ENCODE data around the gene RAB7B. TPM values are rescaled to one million over a fixed set of nuclear protein-coding genes. Genes with fewer than 3 reads are reported as not detected.

Gene RAB7B
- total RNA-seq, 1 donor from 2014 or later = not detected

DNA sequence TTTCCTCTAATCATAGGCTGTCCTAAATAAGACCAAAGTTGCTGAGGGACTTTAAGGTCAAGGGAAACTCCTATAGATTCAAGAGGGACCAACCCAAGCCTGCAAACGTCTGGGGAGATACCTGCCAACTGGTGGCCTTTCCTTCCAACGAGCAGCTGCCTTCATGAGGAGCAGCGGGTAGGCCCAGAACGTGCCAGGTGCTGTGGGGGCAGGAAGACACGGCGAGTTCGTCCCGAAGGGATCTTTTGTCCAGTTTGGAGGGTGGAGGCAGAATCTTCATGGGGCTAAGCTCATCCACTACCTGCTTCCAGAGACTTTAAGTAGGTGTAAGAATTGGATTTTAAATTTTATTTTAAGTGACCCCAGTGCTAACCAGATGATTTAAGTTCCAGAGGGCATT is 34.0 kb downstream of the RAB7B start:
- Mint-ChIP-seq H3K9me3 (peaks cover 10% of the 10 kb centered on the region), H3K36me3 (ENCODE audit: low read depth) (no peaks in the 10 kb centered on the region)

DNA sequence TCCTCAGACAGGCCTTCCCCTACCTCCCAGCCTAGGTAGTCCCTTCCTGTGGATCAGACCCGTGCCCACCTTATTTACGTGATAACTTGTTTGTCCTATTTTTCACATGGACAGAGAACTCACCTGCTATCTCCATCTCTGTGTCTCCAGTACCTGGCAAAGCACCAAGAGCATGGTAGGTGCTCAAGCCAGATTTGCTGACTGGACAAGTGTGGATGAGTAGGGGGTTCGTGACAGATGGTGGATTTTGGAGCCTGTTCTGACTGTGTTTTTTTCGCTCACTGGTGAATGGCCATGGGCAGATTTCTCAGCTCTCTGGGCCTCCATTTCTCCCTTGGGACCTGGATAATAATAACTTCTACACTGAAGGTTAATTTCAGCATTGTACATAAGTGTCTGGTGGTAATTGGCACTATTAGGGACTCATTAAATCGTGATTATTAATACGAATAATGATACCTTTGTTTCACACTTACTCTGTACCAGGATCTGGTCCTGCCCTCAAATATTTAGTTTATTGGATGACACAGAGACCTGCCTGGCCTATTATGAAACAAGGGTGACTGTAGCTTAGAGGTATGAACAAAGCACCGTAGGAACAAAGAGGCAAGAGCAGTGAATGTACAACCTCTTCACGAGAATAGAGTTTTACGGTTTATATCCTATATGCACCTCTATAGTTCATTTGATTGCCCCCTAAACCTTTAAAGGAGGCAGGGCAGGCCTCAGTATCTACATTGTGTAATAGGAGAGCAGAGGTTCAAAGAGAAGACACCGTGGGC is 35.5 kb downstream of the RAB7B start:
- H3K36me3 Mint-ChIP-seq (ENCODE audit: low read depth) = no peaks in the 10 kb centered on the region
- intact Hi-C loops (cut with micrococcal nuclease) = no loop called here

More for the DNA sequence above, 34.0 kb downstream of the RAB7B start:
- Mint-ChIP-seq H3K4me3 (no peak overlapping the region), H3K27me3 (peaks cover 3% of the 10 kb centered on the region), H3K4me1 (peaks cover 6% of the 10 kb centered on the region), H3K27ac (no peak overlapping the region)
- no peak for DNase-seq
- intact Hi-C loops (cut with micrococcal nuclease) = no loop called here

DNA sequence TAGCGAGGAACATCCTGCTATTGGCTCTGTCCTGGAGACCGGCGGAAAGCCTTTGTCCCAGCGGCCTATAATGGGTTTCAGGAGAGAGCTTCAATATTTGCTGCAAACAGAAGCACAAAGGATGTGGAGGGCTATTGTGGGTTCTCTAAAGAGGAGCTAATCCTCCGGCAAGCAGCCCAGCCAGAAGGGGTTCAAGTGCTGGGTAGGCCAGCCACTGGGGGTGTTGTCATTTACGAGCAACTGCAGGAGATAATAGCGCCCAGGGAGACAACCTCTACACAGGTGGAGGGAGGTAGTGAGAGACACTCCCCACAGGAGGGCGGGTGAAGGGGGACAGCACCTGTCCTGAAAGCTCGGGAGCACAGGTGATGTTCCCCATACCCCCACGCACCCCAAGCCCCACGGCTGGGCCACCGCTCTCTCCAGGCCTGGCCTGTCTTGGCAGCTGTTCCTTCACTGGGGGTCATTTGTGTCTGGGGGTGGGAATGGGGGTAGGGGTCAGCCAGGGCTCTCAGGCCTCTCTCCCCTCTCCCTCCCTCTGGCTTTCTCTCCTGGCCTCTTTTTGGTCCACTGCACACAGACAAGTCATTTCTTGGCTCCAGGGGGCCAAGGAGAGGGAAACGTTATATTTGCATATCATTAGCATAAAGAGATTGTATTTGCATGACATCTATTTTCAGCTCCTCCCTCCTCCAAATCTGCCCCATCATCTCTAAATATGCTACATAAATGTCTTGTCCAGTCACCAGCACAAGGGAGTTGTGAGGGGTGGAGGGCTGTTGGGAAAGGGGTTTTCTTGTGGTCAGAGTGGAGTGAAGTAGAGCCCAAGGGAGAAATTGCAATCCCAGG is 37.9 kb downstream of the RAB7B start:
- no peaks in the 10 kb centered on the region for H3K9me3 Mint-ChIP-seq
- H3K27ac Mint-ChIP-seq = no peak overlapping the region
- intact Hi-C loops (cut with micrococcal nuclease) = no loop called here
- no peaks in the 10 kb centered on the region for H3K36me3 Mint-ChIP-seq (ENCODE audit: low read depth)
- H3K4me3 Mint-ChIP-seq = no peak overlapping the region
- peaks cover 2% of the 10 kb centered on the region for H3K27me3 Mint-ChIP-seq
- no peak for DNase-seq
- peaks cover 14% of the 10 kb centered on the region for H3K4me1 Mint-ChIP-seq

More for the DNA sequence above, 35.5 kb downstream of the RAB7B start:
- Mint-ChIP-seq H3K9me3 (no peaks in the 10 kb centered on the region), H3K27me3 (peaks cover 2% of the 10 kb centered on the region), H3K4me3 (no peak overlapping the region), H3K4me1 (peaks cover 3% of the 10 kb centered on the region), H3K27ac (no peak overlapping the region)
- no peak for DNase-seq

DNA sequence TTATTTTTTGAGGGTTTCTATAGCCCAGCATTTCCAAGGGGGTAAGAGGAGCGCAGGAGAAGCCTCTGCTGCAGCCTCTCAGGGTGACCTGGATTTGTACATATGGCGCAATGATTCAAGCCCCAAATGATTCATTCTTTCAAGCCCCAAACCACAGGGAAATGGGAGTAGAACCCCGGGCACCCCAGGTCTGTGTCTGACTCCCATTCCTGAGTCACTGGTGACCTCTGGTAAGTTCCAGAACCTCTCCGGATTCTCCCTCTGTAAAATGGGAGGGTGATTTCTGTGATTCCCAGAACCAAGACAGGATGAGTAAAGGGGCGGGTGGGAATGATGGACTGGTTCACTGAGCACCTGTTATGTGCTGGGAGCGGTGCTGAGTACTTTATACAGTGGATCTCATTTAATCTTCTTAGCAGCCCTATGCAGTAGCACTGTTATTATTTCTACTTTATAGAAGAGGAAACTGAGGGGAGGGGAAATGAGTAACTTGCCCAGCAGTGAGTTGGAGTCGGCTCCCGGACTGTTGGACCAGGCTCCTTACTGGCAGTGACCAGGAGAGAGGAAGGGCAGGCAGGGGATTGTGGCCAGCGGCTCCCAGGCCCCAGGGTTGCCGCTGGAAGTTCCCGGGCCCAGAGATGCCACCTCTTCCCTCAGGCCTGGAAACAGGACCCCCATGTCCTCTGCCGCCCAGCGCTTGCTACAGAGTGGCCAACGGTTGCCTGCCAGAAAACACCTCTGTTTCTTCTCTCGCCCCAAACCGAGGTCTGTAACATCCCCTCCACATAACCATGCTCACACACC is 39.6 kb downstream of the RAB7B start:
- H3K27ac Mint-ChIP-seq = no peak overlapping the region
- no peak for DNase-seq
- peaks cover 10% of the 10 kb centered on the region for H3K27me3 Mint-ChIP-seq
- H3K4me1 Mint-ChIP-seq = peaks cover 14% of the 10 kb centered on the region
- H3K36me3 Mint-ChIP-seq (ENCODE audit: low read depth) = no peaks in the 10 kb centered on the region
- H3K4me3 Mint-ChIP-seq = no peak overlapping the region
- intact Hi-C loops (cut with micrococcal nuclease) = no loop called here
- H3K9me3 Mint-ChIP-seq = no peaks in the 10 kb centered on the region

DNA sequence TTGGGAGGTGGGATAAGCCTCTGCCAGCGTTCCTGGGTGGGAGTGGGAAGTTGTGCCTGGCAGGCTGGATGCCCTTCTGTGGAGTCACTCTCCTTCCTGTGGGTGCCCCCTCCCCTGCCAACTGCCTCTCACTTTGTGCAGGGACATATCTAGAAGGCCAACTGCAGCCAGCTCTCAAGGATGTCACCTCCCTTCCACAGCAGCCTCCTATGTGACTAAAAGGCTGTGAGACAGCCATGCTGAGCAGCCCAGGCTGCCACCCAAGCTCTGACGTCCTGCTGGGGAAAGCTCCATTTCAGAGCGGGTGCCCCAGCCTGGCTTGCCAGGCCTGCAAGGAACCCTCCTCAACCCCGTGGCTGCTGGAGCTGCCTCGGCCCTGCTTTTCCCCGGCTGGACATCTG is 40.4 kb downstream of the RAB7B start:
- H3K4me3 Mint-ChIP-seq = no peak overlapping the region
- intact Hi-C loops (cut with micrococcal nuclease) = no loop called here
- no peak overlapping the region for H3K27ac Mint-ChIP-seq
- peaks cover 11% of the 10 kb centered on the region for H3K27me3 Mint-ChIP-seq
- peaks cover 14% of the 10 kb centered on the region for H3K4me1 Mint-ChIP-seq
- DNase-seq = no peak
- H3K36me3 Mint-ChIP-seq (ENCODE audit: low read depth) = no peaks in the 10 kb centered on the region
- H3K9me3 Mint-ChIP-seq = no peaks in the 10 kb centered on the region

DNA sequence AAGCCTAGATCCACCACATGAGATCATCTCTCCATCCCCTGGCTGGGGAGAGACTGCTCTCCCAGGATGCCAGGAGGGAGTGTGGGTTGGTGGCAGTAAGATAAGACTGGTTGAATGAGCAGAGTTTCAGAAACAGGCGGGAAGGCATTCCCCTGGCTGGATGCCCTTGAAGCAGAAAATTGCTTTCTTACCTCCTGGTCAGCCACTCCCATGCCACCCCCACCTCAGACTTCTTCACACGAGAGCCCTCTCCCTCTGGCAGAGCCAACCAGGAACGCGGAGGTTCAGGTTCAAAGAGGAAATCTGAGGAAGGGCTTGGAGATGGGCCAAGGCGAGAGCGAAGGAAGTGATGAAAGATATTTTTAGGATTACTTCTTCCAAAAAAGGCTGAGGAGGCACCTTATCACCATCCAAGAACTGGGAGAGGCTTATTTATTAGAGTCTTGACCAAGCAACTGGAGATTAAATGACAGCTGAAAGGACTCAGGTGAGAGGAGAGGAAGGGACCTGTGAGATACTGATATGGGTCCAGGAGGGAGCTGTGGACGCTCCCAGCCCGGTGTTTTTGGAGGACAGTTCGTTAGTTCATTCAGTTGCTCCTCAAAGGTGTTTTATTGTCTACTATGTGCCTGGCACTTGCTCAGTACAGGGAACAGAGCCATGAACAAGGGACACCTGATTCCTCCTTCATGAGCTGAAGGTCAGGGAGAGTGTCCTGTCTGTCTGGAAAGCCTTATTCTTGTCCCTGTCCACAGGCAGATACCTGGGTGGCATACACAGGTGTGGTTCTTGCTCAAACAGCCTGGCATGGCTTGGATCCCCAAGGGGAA is 41.0 kb downstream of the RAB7B start:
- no peaks in the 10 kb centered on the region for H3K9me3 Mint-ChIP-seq
- H3K27me3 Mint-ChIP-seq = peaks cover 13% of the 10 kb centered on the region
- peaks cover 14% of the 10 kb centered on the region for H3K4me1 Mint-ChIP-seq
- H3K27ac Mint-ChIP-seq = no peak overlapping the region
- DNase-seq = no peak
- no peaks in the 10 kb centered on the region for H3K36me3 Mint-ChIP-seq (ENCODE audit: low read depth)
- H3K4me3 Mint-ChIP-seq = no peak overlapping the region
- intact Hi-C loops (cut with micrococcal nuclease) = no loop called here

DNA sequence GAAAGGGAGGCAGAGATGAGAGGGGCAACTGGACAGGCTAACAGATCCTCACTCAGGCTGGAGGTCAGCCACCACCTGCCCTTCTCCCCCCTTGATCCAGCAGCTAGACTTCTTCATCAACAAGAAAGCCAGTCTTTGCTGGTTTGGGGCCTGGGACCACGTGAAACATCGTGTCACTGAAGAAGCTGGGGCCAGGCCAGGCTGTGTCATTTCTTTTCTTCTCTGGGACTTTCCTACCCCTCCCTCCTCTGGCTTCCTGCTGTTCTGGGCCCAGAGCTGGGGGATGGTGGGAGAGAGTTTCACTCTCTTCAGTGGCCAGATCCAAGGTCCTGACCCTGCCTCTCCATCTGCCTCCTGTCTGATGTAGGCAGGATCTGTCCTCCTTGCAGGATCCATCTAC is 41.8 kb downstream of the RAB7B start:
- DNase-seq = peak; percentile 78
- H3K4me1 Mint-ChIP-seq = peaks cover 14% of the 10 kb centered on the region
- H3K36me3 Mint-ChIP-seq (ENCODE audit: low read depth) = no peaks in the 10 kb centered on the region
- H3K4me3 Mint-ChIP-seq = no peak overlapping the region
- peaks cover 18% of the 10 kb centered on the region for H3K27me3 Mint-ChIP-seq
- H3K9me3 Mint-ChIP-seq = no peaks in the 10 kb centered on the region
- intact Hi-C loops (cut with micrococcal nuclease) = no loop called here
- H3K27ac Mint-ChIP-seq = peak overlapping the region; percentile 69

DNA sequence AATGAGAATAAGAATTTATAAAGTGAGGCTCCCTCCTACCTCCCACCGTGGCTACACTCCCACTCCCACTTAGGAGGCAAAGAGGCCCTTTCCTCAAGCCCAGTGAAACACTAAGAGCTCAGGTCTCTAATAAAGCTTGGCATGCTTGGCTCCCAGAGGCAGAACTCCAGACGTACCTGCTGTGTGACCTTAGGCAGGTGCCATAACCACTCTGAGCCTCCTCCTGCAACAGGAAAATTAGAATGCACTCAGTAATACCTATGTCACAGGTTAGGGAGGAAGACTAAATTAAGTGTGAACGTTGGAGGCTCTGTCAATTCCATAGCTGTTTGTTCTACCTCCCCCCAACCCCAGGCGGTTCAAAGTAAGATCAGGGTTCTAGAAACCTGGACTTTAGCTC is 43.4 kb downstream of the RAB7B start:
- no peak for DNase-seq
- Mint-ChIP-seq H3K4me1 (peaks cover 14% of the 10 kb centered on the region), H3K27ac (no peak overlapping the region), H3K4me3 (no peak overlapping the region), H3K9me3 (no peaks in the 10 kb centered on the region), H3K27me3 (peaks cover 27% of the 10 kb centered on the region), H3K36me3 (ENCODE audit: low read depth) (no peaks in the 10 kb centered on the region)
- intact Hi-C loops (cut with micrococcal nuclease) = no loop called here

DNA sequence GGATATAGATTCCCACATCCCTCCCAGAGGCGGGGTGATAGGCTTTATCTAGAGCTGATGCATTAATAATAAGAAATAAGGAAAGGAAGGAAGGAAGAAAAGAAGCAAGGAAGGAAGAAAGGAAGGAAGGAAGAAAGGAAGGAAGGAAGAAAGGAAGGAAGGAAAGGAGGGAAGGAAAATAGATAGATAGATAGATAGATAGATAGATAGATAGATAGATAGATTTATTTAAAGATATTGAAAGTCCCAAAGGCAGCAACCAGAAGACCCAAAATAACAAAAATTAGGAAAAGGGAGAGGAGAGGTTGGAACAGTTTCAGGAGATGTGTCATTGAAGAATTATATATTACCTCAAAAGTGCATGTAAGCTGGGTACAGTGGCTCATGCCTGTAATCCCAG is 47.7 kb downstream of the RAB7B start:
- intact Hi-C loops (cut with micrococcal nuclease) = no loop called here
- Mint-ChIP-seq H3K9me3 (no peaks in the 10 kb centered on the region), H3K36me3 (ENCODE audit: low read depth) (no peaks in the 10 kb centered on the region), H3K27ac (no peak overlapping the region), H3K4me1 (peaks cover 2% of the 10 kb centered on the region), H3K4me3 (no peak overlapping the region), H3K27me3 (peaks cover 29% of the 10 kb centered on the region)
- no peak for DNase-seq

DNA sequence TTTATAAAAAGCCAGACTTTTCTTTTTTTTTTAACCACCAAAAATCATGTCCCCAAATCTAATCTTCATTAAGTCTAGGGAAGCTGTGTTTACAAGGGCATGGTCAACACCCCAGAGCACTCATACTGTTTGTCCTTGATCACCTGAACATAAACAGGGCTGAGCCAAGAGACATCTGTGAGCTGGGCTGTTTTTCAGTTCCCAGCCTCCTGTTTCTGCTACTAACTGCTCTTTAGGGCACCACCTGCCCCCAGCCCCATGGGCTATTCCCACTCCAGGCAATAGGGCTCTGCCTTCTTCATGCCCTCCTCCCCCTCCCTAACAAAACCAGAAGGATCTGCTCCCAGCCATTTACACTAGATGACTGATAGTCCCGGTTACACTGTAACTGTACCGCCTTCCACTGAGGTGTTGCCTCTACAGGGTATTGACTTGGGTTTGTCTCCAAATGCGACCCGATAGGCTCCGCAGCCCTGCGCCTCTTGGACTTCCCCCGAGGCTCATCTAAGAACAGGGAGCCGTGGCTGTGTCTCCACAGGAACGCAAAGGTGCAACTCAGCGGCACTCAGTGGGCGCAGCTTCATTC is 48.3 kb downstream of the RAB7B start:
- no peak for DNase-seq
- intact Hi-C loops (cut with micrococcal nuclease) = no loop called here
- no peaks in the 10 kb centered on the region for H3K4me1 Mint-ChIP-seq
- H3K9me3 Mint-ChIP-seq = no peaks in the 10 kb centered on the region
- H3K4me3 Mint-ChIP-seq = no peak overlapping the region
- peaks cover 29% of the 10 kb centered on the region for H3K27me3 Mint-ChIP-seq
- no peak overlapping the region for H3K27ac Mint-ChIP-seq
- H3K36me3 Mint-ChIP-seq (ENCODE audit: low read depth) = no peaks in the 10 kb centered on the region

DNA sequence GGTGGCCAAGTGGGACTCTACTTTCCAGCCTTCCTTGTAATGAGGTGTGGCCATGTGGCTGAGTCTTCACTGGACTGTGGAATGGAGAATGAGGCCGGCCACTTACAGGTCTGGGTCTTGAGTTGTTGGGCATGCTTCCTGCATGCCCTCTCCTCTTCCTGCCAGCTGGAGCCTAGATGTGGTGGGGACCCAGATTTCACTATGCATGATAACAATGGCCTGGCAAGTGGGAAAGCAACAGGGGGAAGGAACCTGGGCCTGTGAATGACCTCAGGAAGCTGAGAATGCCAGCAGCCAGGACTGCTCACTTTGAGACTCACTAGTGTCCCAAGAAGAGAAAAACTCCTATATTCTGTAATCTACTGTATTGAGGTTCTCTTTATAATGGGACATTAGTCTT is 51.4 kb downstream of the RAB7B start:
- DNase-seq = no peak
- Mint-ChIP-seq H3K27ac (no peak overlapping the region), H3K27me3 (peaks cover 18% of the 10 kb centered on the region), H3K4me1 (no peaks in the 10 kb centered on the region), H3K36me3 (ENCODE audit: low read depth) (no peaks in the 10 kb centered on the region), H3K4me3 (no peak overlapping the region), H3K9me3 (no peaks in the 10 kb centered on the region)
- intact Hi-C loops (cut with micrococcal nuclease) = no loop called here

DNA sequence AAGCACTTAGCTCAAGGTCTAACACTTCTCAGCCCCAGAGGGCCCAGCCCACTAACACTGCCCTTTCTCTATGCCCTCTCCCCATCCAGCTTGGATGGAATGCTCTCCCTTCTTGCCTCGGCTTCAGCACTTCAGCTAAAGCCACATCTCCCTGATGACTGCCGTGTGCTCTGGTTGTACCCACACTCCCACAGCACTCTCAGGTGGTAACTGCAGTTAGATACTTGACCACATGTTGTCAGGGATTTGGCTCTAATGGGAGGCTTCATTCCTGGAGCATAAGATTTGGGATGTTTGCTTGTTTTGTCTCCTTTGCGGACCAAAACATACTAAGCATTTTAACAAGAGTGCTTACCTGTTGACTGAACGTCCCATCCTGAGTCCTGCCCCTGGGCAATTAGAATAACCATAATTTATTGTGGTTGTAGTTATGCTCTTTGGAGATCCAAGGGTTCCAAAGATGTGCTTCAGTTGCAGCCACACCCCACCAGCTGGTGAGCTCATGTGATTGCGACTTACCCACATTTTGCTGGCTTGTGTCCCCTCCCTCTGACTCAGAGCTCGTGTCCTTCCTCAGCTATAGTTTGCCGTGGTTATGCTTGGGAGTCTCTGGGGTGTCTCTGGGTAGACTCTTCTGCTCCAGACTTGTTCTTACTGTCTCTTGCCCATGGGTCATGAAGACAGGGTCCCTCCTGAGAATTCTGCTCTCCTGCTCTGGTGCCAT is 52.2 kb downstream of the RAB7B start:
- H3K27ac Mint-ChIP-seq = no peak overlapping the region
- no peaks in the 10 kb centered on the region for H3K4me1 Mint-ChIP-seq
- no peak for DNase-seq
- H3K36me3 Mint-ChIP-seq (ENCODE audit: low read depth) = no peaks in the 10 kb centered on the region
- no peaks in the 10 kb centered on the region for H3K9me3 Mint-ChIP-seq
- intact Hi-C loops (cut with micrococcal nuclease) = no loop called here
- peaks cover 18% of the 10 kb centered on the region for H3K27me3 Mint-ChIP-seq
- H3K4me3 Mint-ChIP-seq = no peak overlapping the region

Data from activated CD4-positive, alpha-beta T cell treated with anti-CD3 and anti-CD28 coated beads, Interleukin-2, amount 10 ng/mL, durations not matched to agents 24 days and 14 days (primary cell).